NCI-H2081 (cell line): ENCODE measurements around the gene HOXC12.

Source experiments
- DNase-seq, 2 experiments: peaks; one replicate each; lab custom pipeline; 2025; lab: John Stamatoyannopoulos, UW

HOXC12 gene

GRCh38 chr12:53954694-53955035 lies at the start of gene HOXC12:
TSS of gene HOXC12 (plus strand) at chr12:53954903. CDS start at chr12:53954930, 27 bp downstream.
- no peak for DNase-seq

- DNase-seq = no peak
Measured at GRCh38 chr12:53907103-53907502, 47.6 kb upstream of the HOXC12 start.

- no peak for DNase-seq
Measured at GRCh38 chr12:53916788-53917655, 37.7 kb upstream of the HOXC12 start.

- DNase-seq = no peak
Measured at GRCh38 chr12:53924521-53925405, 29.9 kb upstream of the HOXC12 start.

GRCh38 chr12:53927220-53928029 lies 27.3 kb upstream of the HOXC12 start:
- DNase-seq = no peak

GRCh38 chr12:53928054-53928835 lies 26.5 kb upstream of the HOXC12 start:
- DNase-seq = no peak

- no peak for DNase-seq
Measured at GRCh38 chr12:53929527-53929926, 25.2 kb upstream of the HOXC12 start.

GRCh38 chr12:53930591-53931255 lies 24.0 kb upstream of the HOXC12 start:
- no peak for DNase-seq

- DNase-seq = no peak
Measured at GRCh38 chr12:53931844-53932581, 22.7 kb upstream of the HOXC12 start.

GRCh38 chr12:53932915-53933314 lies 21.8 kb upstream of the HOXC12 start:
- no peak for DNase-seq

GRCh38 chr12:53935383-53936341 lies 19.0 kb upstream of the HOXC12 start:
- no peak for DNase-seq

- DNase-seq = no peak
Measured at GRCh38 chr12:53937099-53937498, 17.6 kb upstream of the HOXC12 start.

GRCh38 chr12:53937596-53938325 lies 16.9 kb upstream of the HOXC12 start:
- no peak for DNase-seq

- DNase-seq = peak; percentile 85 to 88
Measured at GRCh38 chr12:53938326-53939140, 16.2 kb upstream of the HOXC12 start, which contains the start of gene HOXC13. TSS of gene HOXC13 (plus strand) at chr12:53938831. CDS start at chr12:53938907, 76 bp downstream.

GRCh38 chr12:53939141-53940108 lies 15.3 kb upstream of the HOXC12 start:
- DNase-seq = no peak

GRCh38 chr12:53940443-53941014 lies 14.2 kb upstream of the HOXC12 start:
- DNase-seq = no peak
